GM18870 (cell line): ENCODE measurements around the gene QPRT.
"Not testable (repeated sequence)": the region's sequence is repeated elsewhere in the genome, so short reads cannot be mapped to it uniquely, and the experiment has no call there.

Source experiments
- ATAC-seq: cut with Tn5 transposase; IDR thresholded peaks from one replicate; pipeline ENCODE4 v1.9.1; 2021; ENCODE audit warnings: moderate library complexity; ENCODE audit not compliant: unreplicated experiment

QPRT gene

DNA sequence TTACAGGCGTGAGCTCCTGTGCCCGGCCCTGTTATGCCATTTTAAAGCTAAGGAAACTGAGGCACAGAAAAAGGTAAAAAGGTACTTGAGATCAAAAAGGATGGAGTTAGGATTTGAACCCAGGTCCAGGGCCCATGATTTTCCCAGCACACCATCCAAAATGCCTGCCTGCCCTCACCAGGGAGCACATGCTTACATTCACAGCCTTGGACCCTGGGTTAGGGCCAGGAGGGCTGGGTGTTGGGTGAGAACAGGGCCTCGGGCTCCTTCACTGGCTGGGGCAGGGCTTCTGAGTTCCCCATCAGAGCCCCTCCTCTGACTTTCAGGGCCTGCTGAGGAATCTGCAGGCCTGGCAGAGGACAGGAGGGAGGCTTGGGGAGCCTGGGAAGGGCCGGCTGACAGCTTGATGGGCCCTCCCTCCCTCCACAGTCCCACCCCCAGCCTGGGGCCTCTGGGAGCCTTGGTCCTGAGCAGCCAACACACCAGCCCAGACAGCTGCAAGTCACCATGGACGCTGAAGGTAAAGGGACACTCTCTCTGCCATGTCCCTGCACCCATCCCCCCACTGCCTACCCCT lies at the start of gene QPRT:
Gene QPRT (plus strand): TSS at position 490 of the 577 bp plus-strand sequence. CDS start 18 bp downstream, at position 508.
- no peak for ATAC-seq

GRCh38 chr16:29629318-29629717 lies 49.7 kb upstream of the QPRT start:
- ATAC-seq: not testable (repeated sequence)

DNA sequence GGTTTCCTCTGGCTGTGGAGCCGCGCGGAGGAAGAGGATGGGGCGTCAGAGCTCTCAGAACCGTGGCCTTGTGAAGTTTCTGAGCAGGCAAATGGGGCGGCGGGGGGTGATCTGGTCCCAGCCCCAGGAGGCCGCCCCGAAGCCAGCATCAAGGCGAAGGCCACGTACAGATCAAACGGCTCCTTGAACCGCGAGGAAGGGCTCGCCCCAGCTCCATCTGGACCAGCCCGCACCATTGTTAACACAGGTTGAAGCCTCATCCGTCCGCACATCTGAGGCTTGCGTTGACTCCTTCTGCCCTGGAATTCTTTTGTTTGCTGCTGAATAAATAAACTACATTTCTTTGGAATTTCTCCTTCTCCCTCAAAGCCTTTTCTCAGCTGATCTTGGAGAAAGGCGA lies 47.3 kb upstream of the QPRT start:
- not testable (repeated sequence) for ATAC-seq

GRCh38 chr16:29635902-29636301 lies 43.1 kb upstream of the QPRT start:
- not testable (repeated sequence) for ATAC-seq

DNA sequence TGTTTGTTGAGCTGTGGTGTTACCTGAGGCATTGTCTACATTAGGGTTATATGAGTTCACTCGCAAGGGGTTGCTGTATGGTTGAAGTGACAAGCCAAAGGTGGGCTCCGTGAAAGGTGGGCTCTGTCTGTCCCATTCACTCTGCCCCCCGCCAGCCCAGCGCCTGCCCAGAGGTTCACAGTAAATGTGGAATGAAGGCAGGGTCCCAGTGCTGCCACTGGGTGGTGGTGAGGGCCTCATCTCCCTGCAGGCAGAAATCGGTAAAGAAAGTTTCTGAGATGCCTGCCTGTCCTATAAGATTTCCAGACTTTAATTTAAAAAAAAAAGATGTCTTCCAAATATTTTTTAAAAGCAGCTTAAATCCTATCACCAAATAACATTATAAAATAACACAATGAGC lies 42.6 kb upstream of the QPRT start:
- not testable (repeated sequence) for ATAC-seq

GRCh38 chr16:29638751-29639150 lies 40.2 kb upstream of the QPRT start:
- not testable (repeated sequence) for ATAC-seq

- ATAC-seq: no peak
Observed at GRCh38 chr16:29641561-29641960, 37.4 kb upstream of the QPRT start.

GRCh38 chr16:29643596-29643995 lies 35.4 kb upstream of the QPRT start:
- ATAC-seq: no peak

DNA sequence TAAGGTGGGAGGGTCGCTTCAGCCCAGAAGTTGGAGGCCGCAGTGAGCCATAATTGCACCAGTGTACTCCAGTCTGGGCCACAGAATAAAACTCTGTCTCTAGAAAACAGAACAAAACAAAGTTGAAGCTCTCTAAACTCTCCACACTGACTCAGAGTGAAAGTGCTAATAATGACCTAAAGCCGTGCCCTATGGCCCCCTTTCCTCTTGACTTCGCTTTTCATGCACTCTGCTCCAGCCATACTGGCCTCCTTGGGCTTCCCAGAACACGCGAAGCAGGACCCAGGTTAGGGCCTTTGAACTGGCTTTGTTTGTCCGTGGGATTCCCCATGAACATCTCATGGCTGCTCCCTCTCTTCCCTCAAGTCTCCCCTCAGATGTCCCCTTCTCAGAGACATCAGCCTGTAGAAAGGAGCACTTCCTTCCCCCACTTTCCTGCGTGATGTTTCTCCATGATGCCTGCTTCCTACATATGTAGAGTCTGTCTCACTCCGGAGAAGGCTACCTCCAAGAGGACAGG lies 34.6 kb upstream of the QPRT start:
- ATAC-seq: no peak

GRCh38 chr16:29644973-29645693 lies 33.8 kb upstream of the QPRT start:
- ATAC-seq: no peak

- ATAC-seq: no peak
Observed at GRCh38 chr16:29645694-29646187, 33.2 kb upstream of the QPRT start.

- ATAC-seq: no peak
Observed at GRCh38 chr16:29646947-29647346, 32.0 kb upstream of the QPRT start.

GRCh38 chr16:29649588-29650494 lies 29.1 kb upstream of the QPRT start:
- no peak for ATAC-seq

DNA sequence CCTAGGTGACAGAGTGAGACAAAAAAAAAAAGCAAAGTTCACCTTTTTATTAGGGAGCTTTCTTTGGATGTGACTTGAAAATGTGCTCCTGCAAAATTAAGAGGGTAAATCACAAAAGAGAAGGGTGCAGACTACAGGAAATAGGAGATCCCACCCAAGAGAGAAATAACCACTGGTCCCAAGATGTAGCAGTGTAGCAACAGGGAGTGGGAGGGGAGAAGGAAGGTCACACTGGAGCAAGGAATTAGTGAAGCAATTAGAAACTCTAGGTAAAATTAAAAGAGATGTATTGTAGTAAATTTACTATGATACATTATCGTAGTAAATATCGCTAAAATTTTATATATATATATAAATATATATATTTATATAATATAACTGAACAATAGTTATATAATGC lies 28.2 kb upstream of the QPRT start:
- ATAC-seq: no peak

- no peak for ATAC-seq
Observed at GRCh38 chr16:29651774-29652349, 27.1 kb upstream of the QPRT start.

DNA sequence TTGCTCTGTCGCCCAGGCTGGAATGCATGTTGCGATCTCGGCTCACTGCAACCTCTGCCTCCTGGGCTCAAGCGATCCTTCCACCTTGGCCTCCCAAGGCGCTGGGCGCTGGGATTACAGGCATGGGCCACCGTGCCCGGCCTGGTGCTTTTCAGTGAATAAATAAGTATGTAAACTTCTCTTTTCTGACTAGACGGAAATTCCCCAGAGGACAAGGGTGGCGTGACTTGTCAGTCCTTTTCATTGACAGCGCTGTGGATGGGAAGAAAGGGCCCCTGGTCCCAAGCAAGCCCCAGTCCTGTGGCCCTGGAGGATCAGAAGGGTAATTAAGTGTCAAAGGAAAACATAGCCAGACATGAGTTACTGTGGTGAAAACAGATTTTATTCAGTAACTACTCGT lies 25.5 kb upstream of the QPRT start:
- no peak for ATAC-seq

DNA sequence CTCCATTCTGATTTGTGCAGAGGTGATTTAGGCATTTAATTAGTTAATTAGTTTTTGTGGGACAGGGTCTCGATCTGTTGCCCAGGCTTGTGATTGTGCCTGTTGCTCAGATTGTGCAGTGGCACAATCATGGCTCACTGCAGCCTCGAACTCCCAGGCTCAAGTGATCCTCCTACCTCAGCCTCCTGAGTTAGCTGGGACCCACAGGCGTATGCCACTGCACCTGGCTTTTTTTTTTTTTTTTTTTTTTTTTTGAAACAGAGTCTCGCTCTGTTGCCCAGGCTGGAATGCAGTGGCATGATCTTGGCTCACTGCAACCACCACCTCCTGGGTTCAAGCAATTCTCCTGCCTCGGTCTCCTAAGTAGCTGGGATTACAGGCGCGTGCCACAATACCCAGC lies 25.1 kb upstream of the QPRT start:
- not testable (repeated sequence) for ATAC-seq

- no peak for ATAC-seq
Observed at GRCh38 chr16:29656688-29657523, 22.1 kb upstream of the QPRT start.

GRCh38 chr16:29658705-29659104 lies 20.3 kb upstream of the QPRT start:
- ATAC-seq: no peak
